Panc1 (cell line): Measurements from ENCODE around the gene LRRC23. TPM values are rescaled to one million over a fixed set of nuclear protein-coding genes. Genes with fewer than 3 reads are reported as not detected.

ENCODE experiments used
- ATAC-seq: fragments of 200-7000 bp; cut with Tn5 transposase; 2 replicates; pipeline ENCODE4 v1.9.1; 2020; ENCODE audit warnings: mild to moderate bottlenecking, moderate library complexity
- Bru-seq: library from RNA; stranded (reverse); fragments of 400-500 nt; gene quantifications from one replicate; lab custom pipeline; 2021; lab: Mats Ljungman, UMichigan
- BruChase-seq, 2 experiments: library from RNA; stranded (reverse); fragments of 400-500 nt; gene quantifications; one replicate each; lab custom pipeline; 2021; lab: Mats Ljungman, UMichigan
- BruUV-seq: library from RNA; stranded (reverse); fragments of 400-500 nt; replicated peaks from 2 replicates; lab custom pipeline; 2021; lab: Mats Ljungman, UMichigan
- CTCF ChIA-PET: fragments of 300-600 bp; sonication (Branson Sonifier 250); formaldehyde crosslinking; loops from one replicate; lab custom pipeline; 2022; ENCODE audit warnings: antibody characterized with exemption; lab: Charles Lee
- POLR2A ChIA-PET: fragments of 300-600 bp; sonication (Branson Sonifier 250); formaldehyde crosslinking; loops from one replicate; lab custom pipeline; 2022; ENCODE audit warnings: antibody characterized with exemption; lab: Charles Lee
- DNase-seq: peaks from one replicate; pipeline ENCODE4 v3.0.0-alpha.2; 2010; ENCODE audit warnings: low read depth, low spot score
- H3K27ac ChIP-seq: 2 replicates; pipeline ENCODE4 v1.5.1; 2011; ENCODE audit warnings: mild to moderate bottlenecking, low read length, inconsistent platforms
- H3K27me3 ChIP-seq: fragments of 200-500 bp; sonication (Bioruptor generic); 2 replicates; pipeline ENCODE4 v1.6.0; 2014; ENCODE audit warnings: low read length, inconsistent platforms; ENCODE audit not compliant: control insufficient read depth, insufficient read depth
- H3K36me3 ChIP-seq: fragments of 200-500 bp; sonication (Bioruptor generic); 2 replicates; pipeline ENCODE4 v1.5.1; 2014; ENCODE audit warnings: inconsistent platforms, mild to moderate bottlenecking, low read length, moderate library complexity; ENCODE audit not compliant: control insufficient read depth, insufficient read depth
- H3K4me1 ChIP-seq: 2 replicates; pipeline ENCODE4 v1.5.1; 2011; ENCODE audit warnings: inconsistent platforms, mild to moderate bottlenecking, low read length, moderate library complexity; ENCODE audit not compliant: control insufficient read depth, insufficient read depth
- H3K4me3 ChIP-seq, 2 experiments: 2 replicates each; pipeline ENCODE4 v1.5.1; 2011 to 2012; ENCODE audit warnings: low read depth in 2 of 2, low read length in 2 of 2, mild to moderate bottlenecking in 2 of 2, inconsistent platforms in 1 of 2, moderate library complexity in 1 of 2
- H3K9me3 ChIP-seq: fragments of 200-500 bp; sonication (Bioruptor generic); 2 replicates; pipeline ENCODE4 v1.5.1; 2014; ENCODE audit warnings: low read depth, mild to moderate bottlenecking, inconsistent platforms, low read length, moderate library complexity; ENCODE audit not compliant: control insufficient read depth, insufficient read depth
- POLR2AphosphoS5 ChIP-seq: IDR thresholded peaks from 2 replicates; pipeline ENCODE4 v1.6.1; 2012; ENCODE audit warnings: mild to moderate bottlenecking, low read depth, low read length, moderate library complexity
- SIN3A ChIP-seq: IDR thresholded peaks from 2 replicates; pipeline ENCODE4 v1.6.1; 2012; ENCODE audit warnings: low read depth, mild to moderate bottlenecking, low read length, moderate library complexity, borderline replicate concordance; ENCODE audit not compliant: insufficient read depth
- TCF7L2 ChIP-seq: IDR thresholded peaks from 2 replicates; pipeline ENCODE4 v1.6.1; 2011; ENCODE audit warnings: mild to moderate bottlenecking, low read depth, low read length, inconsistent platforms
- in situ Hi-C: cut with HindIII; loops from 2 replicates; pipeline ENCODE4 v1.10.0; 2016; ENCODE audit warnings: low sequenced_read_pairs, low pct_unique_long_range_greater_than_20kb
- intact Hi-C: fragments of 100-400 bp; cut with micrococcal nuclease; formaldehyde crosslinking; loops from one replicate; pipeline ENCODE4 v1.10.0; 2022; ENCODE audit not compliant: unreplicated experiment
- long read RNA-seq: library from polyadenylated mRNA; unstranded; transcript quantifications from one replicate; pipeline ENCODE4 v2.0.0, GENCODE V29; 2021; ENCODE audit not compliant: unreplicated experiment
- polyA plus RNA-seq: library from polyadenylated mRNA; unstranded; fragments of >200 nt; gene quantifications from one replicate; pipeline ENCODE4 v1.2.1, GENCODE V29; 2012; ENCODE audit warnings: missing spikeins; ENCODE audit not compliant: insufficient read length
- total RNA-seq: library from RNA; stranded (reverse); gene quantifications from one replicate; pipeline ENCODE4 v1.2.1, GENCODE V29; 2021; ENCODE audit not compliant: unreplicated experiment
- TF ChIP-seq, protein P1 (sequence below), 2 experiments: IDR thresholded peaks; 2 replicates each; pipeline ENCODE4 v1.6.1; 2011 to 2012; ENCODE audit warnings: low read depth in 2 of 2, control low read depth in 1 of 2, low read length in 1 of 2, mild to moderate bottlenecking in 1 of 2, moderate library complexity in 1 of 2; ENCODE audit not compliant: insufficient read depth in 1 of 2
- TF ChIP-seq, protein P2 (sequence below): fragments of 450-650 bp; IDR thresholded peaks from 2 replicates; pipeline ENCODE4 v1.5.1; 2017; ENCODE audit warnings: mild to moderate bottlenecking

Gene LRRC23, protein sequence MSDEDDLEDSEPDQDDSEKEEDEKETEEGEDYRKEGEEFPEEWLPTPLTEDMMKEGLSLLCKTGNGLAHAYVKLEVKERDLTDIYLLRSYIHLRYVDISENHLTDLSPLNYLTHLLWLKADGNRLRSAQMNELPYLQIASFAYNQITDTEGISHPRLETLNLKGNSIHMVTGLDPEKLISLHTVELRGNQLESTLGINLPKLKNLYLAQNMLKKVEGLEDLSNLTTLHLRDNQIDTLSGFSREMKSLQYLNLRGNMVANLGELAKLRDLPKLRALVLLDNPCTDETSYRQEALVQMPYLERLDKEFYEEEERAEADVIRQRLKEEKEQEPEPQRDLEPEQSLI
- total RNA-seq (6.5 TPM), Bru-seq, nascent RNA (percentile 47 among the genes with signal in this experiment), BruChase-seq, experiment 1, labeled RNA remaining after a 2-hour chase (percentile 53 among the genes with signal in this experiment), BruChase-seq, experiment 2, labeled RNA remaining after a 6-hour chase (percentile 57 among the genes with signal in this experiment)
- 8.2 TPM for polyA plus RNA-seq
- long read RNA-seq, partial matches to known transcripts = 2 of 11 reads
- long read RNA-seq, other reads (novel, unspliced or antisense) = 6 of 11 reads

DNA sequence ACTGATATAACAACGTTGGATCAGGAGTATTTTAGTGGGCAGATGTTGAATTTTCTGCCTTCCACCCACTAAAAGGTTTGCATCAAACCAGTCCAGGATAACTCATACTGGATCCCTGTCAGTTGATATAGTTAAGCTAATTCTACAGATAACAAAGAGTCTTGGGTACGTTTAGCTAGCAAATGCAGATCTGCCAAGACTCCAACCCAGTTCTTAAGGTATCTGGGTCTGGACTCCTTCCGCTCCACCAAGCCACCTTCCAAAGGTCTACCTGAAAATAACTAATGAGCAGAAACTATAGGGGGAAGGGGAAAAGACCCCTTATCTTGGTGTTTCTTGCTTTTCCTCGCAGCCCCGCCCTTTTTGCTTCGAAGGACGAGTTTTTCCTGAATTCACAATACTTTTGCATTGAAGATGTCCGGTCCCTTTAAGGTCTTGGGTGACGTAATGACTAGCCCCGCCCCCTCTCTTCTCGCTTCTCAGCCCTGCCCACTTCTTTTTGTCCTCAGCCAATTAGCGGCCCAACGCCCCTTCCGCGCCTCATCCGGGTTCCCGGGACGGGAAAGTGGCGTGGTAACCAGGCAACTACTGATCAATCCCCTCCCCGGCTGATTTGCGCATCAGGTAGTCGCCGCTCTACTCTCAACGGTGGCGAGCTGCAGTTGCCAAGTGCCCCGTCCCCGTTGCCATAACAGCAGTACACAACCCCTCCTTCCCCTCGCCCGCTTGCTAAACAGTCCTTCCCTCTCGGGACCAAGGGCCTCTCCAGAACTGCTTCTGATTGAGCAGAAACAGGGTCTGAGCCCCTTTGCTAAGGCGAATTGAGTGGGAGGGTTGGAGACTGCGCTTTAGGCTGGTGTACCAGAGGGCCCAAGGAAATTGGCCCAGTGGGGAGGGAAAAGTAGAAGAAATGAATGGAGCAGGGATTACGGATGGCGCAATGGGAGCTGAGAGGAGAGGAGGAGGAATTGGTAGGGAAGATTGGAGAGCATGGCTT is at the start of gene LRRC23:
LRRC23 (plus strand) TSS at position 543 of the 997 bp plus-strand sequence. CDS start 812 bp downstream, outside the sequence.
- TF ChIP-seq SIN3A (0 out of 2 replicates have a peak, but pooled peaks have one; percentile 74), POLR2AphosphoS5 (no peak), TCF7L2 (no peak)
- TF ChIP-seq, protein P1, sequence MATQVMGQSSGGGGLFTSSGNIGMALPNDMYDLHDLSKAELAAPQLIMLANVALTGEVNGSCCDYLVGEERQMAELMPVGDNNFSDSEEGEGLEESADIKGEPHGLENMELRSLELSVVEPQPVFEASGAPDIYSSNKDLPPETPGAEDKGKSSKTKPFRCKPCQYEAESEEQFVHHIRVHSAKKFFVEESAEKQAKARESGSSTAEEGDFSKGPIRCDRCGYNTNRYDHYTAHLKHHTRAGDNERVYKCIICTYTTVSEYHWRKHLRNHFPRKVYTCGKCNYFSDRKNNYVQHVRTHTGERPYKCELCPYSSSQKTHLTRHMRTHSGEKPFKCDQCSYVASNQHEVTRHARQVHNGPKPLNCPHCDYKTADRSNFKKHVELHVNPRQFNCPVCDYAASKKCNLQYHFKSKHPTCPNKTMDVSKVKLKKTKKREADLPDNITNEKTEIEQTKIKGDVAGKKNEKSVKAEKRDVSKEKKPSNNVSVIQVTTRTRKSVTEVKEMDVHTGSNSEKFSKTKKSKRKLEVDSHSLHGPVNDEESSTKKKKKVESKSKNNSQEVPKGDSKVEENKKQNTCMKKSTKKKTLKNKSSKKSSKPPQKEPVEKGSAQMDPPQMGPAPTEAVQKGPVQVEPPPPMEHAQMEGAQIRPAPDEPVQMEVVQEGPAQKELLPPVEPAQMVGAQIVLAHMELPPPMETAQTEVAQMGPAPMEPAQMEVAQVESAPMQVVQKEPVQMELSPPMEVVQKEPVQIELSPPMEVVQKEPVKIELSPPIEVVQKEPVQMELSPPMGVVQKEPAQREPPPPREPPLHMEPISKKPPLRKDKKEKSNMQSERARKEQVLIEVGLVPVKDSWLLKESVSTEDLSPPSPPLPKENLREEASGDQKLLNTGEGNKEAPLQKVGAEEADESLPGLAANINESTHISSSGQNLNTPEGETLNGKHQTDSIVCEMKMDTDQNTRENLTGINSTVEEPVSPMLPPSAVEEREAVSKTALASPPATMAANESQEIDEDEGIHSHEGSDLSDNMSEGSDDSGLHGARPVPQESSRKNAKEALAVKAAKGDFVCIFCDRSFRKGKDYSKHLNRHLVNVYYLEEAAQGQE (IDR thresholded peaks at IDR 0.05; ENCODE audit: insufficient read depth in 1 of 2, low read depth in 2 of 2, low read length in 1 of 2) = no peak
- TF ChIP-seq, protein P2, sequence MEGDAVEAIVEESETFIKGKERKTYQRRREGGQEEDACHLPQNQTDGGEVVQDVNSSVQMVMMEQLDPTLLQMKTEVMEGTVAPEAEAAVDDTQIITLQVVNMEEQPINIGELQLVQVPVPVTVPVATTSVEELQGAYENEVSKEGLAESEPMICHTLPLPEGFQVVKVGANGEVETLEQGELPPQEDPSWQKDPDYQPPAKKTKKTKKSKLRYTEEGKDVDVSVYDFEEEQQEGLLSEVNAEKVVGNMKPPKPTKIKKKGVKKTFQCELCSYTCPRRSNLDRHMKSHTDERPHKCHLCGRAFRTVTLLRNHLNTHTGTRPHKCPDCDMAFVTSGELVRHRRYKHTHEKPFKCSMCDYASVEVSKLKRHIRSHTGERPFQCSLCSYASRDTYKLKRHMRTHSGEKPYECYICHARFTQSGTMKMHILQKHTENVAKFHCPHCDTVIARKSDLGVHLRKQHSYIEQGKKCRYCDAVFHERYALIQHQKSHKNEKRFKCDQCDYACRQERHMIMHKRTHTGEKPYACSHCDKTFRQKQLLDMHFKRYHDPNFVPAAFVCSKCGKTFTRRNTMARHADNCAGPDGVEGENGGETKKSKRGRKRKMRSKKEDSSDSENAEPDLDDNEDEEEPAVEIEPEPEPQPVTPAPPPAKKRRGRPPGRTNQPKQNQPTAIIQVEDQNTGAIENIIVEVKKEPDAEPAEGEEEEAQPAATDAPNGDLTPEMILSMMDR = no peak
- peak; percentile 98 for ATAC-seq
- H3K27ac ChIP-seq = peak within 1 kb of the TSS; percentile 91
- no peaks in the 10 kb centered on the region for H3K27me3 ChIP-seq
- CTCF ChIA-PET = no interaction called here
- POLR2A ChIA-PET = interaction anchor here (0.5 to 0.7 kb wide), 3 partner anchors 9 to 371 kb away, joined by 3 to 11 read pairs (median 9); partner anchors contain the start of genes GAPDH and TPI1
- H3K4me1 ChIP-seq = no peaks in the 10 kb centered on the region; the same call in 1 of the 2 replicates
- intact Hi-C loops = no loop called here
- in situ Hi-C loops = no loop called here
- peak within 1 kb of the TSS; percentile 79 to 89 for H3K4me3 ChIP-seq
- no peaks in the 10 kb centered on the region for H3K36me3 ChIP-seq
- peak; percentile 76 for DNase-seq
- H3K9me3 ChIP-seq = no peaks in the 10 kb centered on the region
- no TSS peak for BruUV-seq

DNA sequence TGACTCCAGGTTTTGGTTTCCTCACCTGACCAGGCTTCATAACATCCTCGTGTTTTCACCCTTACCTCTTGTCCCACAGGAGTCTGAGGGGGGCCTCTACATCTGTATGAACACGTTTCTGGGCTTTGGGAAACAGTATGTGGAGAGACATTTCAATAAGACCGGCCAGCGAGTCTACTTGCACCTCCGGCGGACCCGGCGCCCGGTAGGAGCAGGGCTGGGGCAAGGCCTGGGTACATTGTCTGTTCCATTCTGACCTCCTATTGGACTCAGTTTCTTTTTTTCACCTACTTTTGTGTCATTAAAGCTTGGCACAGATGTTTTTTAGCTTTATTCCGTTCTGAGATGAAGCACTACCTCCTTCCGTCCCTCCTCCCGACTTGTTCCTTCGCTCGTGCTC is 49.3 kb upstream of the LRRC23 start:
- ATAC-seq = no peak
- H3K27ac ChIP-seq = no peak overlapping the region
- H3K4me1 ChIP-seq = peaks cover 8% of the 10 kb centered on the region
- peaks cover 8% of the 10 kb centered on the region; the same call in 1 of the 2 replicates for H3K36me3 ChIP-seq
- no peaks in the 10 kb centered on the region for H3K27me3 ChIP-seq
- no TSS peak for BruUV-seq
- H3K4me3 ChIP-seq = no peak overlapping the region
- TF ChIP-seq POLR2AphosphoS5 = no peak
- TF ChIP-seq TCF7L2 = no peak
- TF ChIP-seq SIN3A = no peak
- TF ChIP-seq, protein P2 = no peak
- TF ChIP-seq, protein P1 (IDR thresholded peaks at IDR 0.05; ENCODE audit: insufficient read depth in 1 of 2, low read depth in 2 of 2, low read length in 1 of 2) = no peak
- CTCF ChIA-PET = no interaction called here
- POLR2A ChIA-PET = no interaction called here
- no peaks in the 10 kb centered on the region for H3K9me3 ChIP-seq
- in situ Hi-C loops = no loop called here
- intact Hi-C loops = no loop called here
- DNase-seq = no peak
